ENCODE data around the gene ALG9. TPM values are rescaled to one million over a fixed set of nuclear protein-coding genes. Genes with fewer than 3 reads are reported as not detected.
A peak's percentile ranks its signal among the peaks of the same experiment; 100 is the strongest.

ALG9 gene
- total RNA-seq = 10 to 100 TPM; 18.4 to 24.1 (median 22.1) TPM

- peak; percentile 93 for DNase-seq (ENCODE audit: extremely low spot score)
- H3K36me3 ChIP-seq = peaks cover 11 to 43% (median 27%) of the 10 kb centered on the region in 4 donors
- H3K9me3 ChIP-seq = no peaks in the 10 kb centered on the region
- TF ChIP-seq POLR2AphosphoS5 (IDR thresholded peaks at IDR 0.05) = peak; percentile 83 to 84
- peak in 2 of 3 experiments; percentile 36 to 40 for TF ChIP-seq CTCF (IDR thresholded peaks at IDR 0.05)
- TF ChIP-seq POLR2A (IDR thresholded peaks at IDR 0.05; ENCODE audit: low read depth) = no peak
- H3K4me1 ChIP-seq = peaks cover 7 to 26% (median 22%) of the 10 kb centered on the region in 4 donors
- H3K27ac ChIP-seq (replicated peaks in 1 of 4) = peak within 1 kb of the TSS; percentile 91 to 96 (median 92)
- peak within 1 kb of the TSS; percentile 86 to 98 (median 97) for H3K4me3 ChIP-seq
- intact Hi-C loops (cut with DNase I) = loop anchor here (10.0 kb wide), 1 partner anchor 214 kb away; the partner anchor contains the start of genes SDHD and TIMM8B
- H3K27me3 ChIP-seq = no peaks in the 10 kb centered on the region
- under 1% methylated on average over 22 of the region's 51 CpGs for WGBS
Measured at GRCh38 chr11:111870886-111871692, at the start of gene ALG9. TSS of gene ALG9 (minus strand) at chr11:111871581. CDS start at chr11:111871482, 99 bp downstream.

GRCh38 chr11:111920908-111921307 is 49.5 kb upstream of the ALG9 start:
- TF ChIP-seq POLR2A (IDR thresholded peaks at IDR 0.05; ENCODE audit: low read depth) = no peak
- no peak for TF ChIP-seq EP300 (IDR thresholded peaks at IDR 0.05)
- no peak for TF ChIP-seq CTCF (IDR thresholded peaks at IDR 0.05)
- no peak for TF ChIP-seq POLR2AphosphoS5 (IDR thresholded peaks at IDR 0.05)
- Histone ChIP-seq H3K4me3 (no peak overlapping the region), H3K27ac (replicated peaks in 1 of 4) (peak overlapping the region in 2 of 4 donors; percentile 92 to 93), H3K9me3 (no peaks in the 10 kb centered on the region), H3K36me3 (no peaks in the 10 kb centered on the region), H3K4me1 (peaks cover 42 to 52% (median 50%) of the 10 kb centered on the region in 4 donors), H3K27me3 (no peaks in the 10 kb centered on the region)
- no peak for DNase-seq (ENCODE audit: extremely low spot score)
- 73% methylated on average over 2 of the region's 2 CpGs for WGBS
- intact Hi-C loops (cut with DNase I) = no loop called here

- H3K27me3 ChIP-seq = no peaks in the 10 kb centered on the region
- intact Hi-C loops (cut with DNase I) = no loop called here
- H3K4me3 ChIP-seq = peak within 1 kb of the TSS in 3 of 4 donors; percentile 4 to 9 (median 9)
- peak within 1 kb of the TSS in 3 of 4 donors; percentile 16 to 41 (median 29) for H3K27ac ChIP-seq (replicated peaks in 1 of 4)
- no peaks in the 10 kb centered on the region for H3K36me3 ChIP-seq
- no peak for TF ChIP-seq CTCF (IDR thresholded peaks at IDR 0.05)
- TF ChIP-seq EP300 (IDR thresholded peaks at IDR 0.05) = no peak
- no peak for TF ChIP-seq POLR2A (IDR thresholded peaks at IDR 0.05; ENCODE audit: low read depth)
- TF ChIP-seq POLR2AphosphoS5 (IDR thresholded peaks at IDR 0.05) = no peak
- peak; percentile 84 for DNase-seq (ENCODE audit: extremely low spot score)
- H3K9me3 ChIP-seq = no peaks in the 10 kb centered on the region
- peaks cover 36 to 47% (median 42%) of the 10 kb centered on the region in 4 donors for H3K4me1 ChIP-seq
- WGBS = 63% methylated on average over 18 of the region's 19 CpGs
Measured at GRCh38 chr11:111918390-111919256, 47.2 kb upstream of the ALG9 start, which contains the start of gene C11orf52. TSS of gene C11orf52 (plus strand) at chr11:111918913. CDS start at chr11:111918973, 60 bp downstream.

GRCh38 chr11:111917788-111918187 is 46.4 kb upstream of the ALG9 start:
- no peak overlapping the region for H3K4me3 ChIP-seq

More at GRCh38 chr11:111917788-111918187, 46.4 kb upstream of the ALG9 start:
- Histone ChIP-seq H3K4me1 (peaks cover 31 to 43% (median 39%) of the 10 kb centered on the region in 4 donors), H3K27me3 (peaks cover 0 to 7% (median 0%) of the 10 kb centered on the region in 4 donors), H3K27ac (replicated peaks in 1 of 4) (peak overlapping the region in 1 of 4 donors; percentile 29), H3K36me3 (no peaks in the 10 kb centered on the region), H3K9me3 (no peaks in the 10 kb centered on the region)
- peak; percentile 39 for DNase-seq (ENCODE audit: extremely low spot score)
- intact Hi-C loops (cut with DNase I) = no loop called here
- whole genome bisulfite sequencing = 93% methylated on average over 3 of the region's 3 CpGs
- TF ChIP-seq CTCF (IDR thresholded peaks at IDR 0.05) = no peak
- no peak for TF ChIP-seq POLR2A (IDR thresholded peaks at IDR 0.05; ENCODE audit: low read depth)
- no peak for TF ChIP-seq EP300 (IDR thresholded peaks at IDR 0.05)
- TF ChIP-seq POLR2AphosphoS5 (IDR thresholded peaks at IDR 0.05) = no peak

All from esophagus muscularis mucosa (tissue), 4 donors.